Fibroblast of lung (primary cell): Measurements from ENCODE around the gene DERL2. TPM values are rescaled to one million over a fixed set of nuclear protein-coding genes. Genes with fewer than 3 reads are reported as not detected.
A peak's percentile ranks its signal among the peaks of the same experiment; 100 is the strongest.

Experiments used
- DNase-seq, 2 donors: peaks; one replicate each; pipeline versions ENCODE4 v3.0.0 to v3.0.0-alpha.2; 2010; ENCODE audit warnings: low read depth in 2 of 2
- H2AFZ ChIP-seq: 2 replicates; pipeline ENCODE4 v1.5.1; 2012; ENCODE audit warnings: low read length, control low read depth, inconsistent platforms
- H3K27ac ChIP-seq: 2 replicates; pipeline ENCODE4 v1.5.1; 2011; ENCODE audit warnings: low read length, control low read depth; ENCODE audit not compliant: insufficient read depth
- H3K27me3 ChIP-seq: 2 replicates; pipeline ENCODE4 v1.5.1; 2011; ENCODE audit warnings: mild to moderate bottlenecking, low read length; ENCODE audit not compliant: control insufficient read depth, insufficient read depth
- H3K36me3 ChIP-seq: 2 replicates; pipeline ENCODE4 v1.5.1; 2011; ENCODE audit warnings: low read length; ENCODE audit not compliant: control insufficient read depth, insufficient read depth
- H3K4me1 ChIP-seq: 2 replicates; pipeline ENCODE4 v1.5.1; 2011; ENCODE audit warnings: low read length; ENCODE audit not compliant: control insufficient read depth, insufficient read depth; ENCODE audit errors: extremely low read depth
- H3K4me2 ChIP-seq: 2 replicates; pipeline ENCODE4 v1.5.1; 2011; ENCODE audit warnings: low read length, control low read depth; ENCODE audit not compliant: insufficient read depth; ENCODE audit errors: extremely low read depth
- H3K4me3 ChIP-seq, 4 experiments: fragments of 200-600 bp in 1 of 4; sonication (generic) in 1 of 4; replicated peaks in 1 of 4; 2 replicates each; pipeline ENCODE4 v1.5.1; 2011 to 2016; ENCODE audit warnings: low read length in 4 of 4, low read depth in 3 of 4, mild to moderate bottlenecking in 3 of 4, control low read depth in 2 of 4, inconsistent platforms in 1 of 4, mixed read lengths in 1 of 4; ENCODE audit not compliant: insufficient read depth in 1 of 4; ENCODE audit errors: control extremely low read depth in 1 of 4
- H3K79me2 ChIP-seq: 2 replicates; pipeline ENCODE4 v1.5.1; 2012; ENCODE audit warnings: mild to moderate bottlenecking, low read length, inconsistent platforms; ENCODE audit not compliant: control insufficient read depth, insufficient read depth
- H3K9ac ChIP-seq: 2 replicates; pipeline ENCODE4 v1.5.1; 2011; ENCODE audit warnings: mild to moderate bottlenecking, low read length, control low read depth; ENCODE audit not compliant: insufficient read depth
- H3K9me3 ChIP-seq: 2 replicates; pipeline ENCODE4 v1.5.1; 2012; ENCODE audit warnings: low read depth, low read length; ENCODE audit not compliant: control insufficient read depth, insufficient read depth
- H4K20me1 ChIP-seq: 2 replicates; pipeline ENCODE4 v1.5.1; 2011; ENCODE audit warnings: low read length; ENCODE audit not compliant: control insufficient read depth, insufficient read depth; ENCODE audit errors: extremely low read depth
- CTCF ChIP-seq, 2 donors: IDR thresholded peaks in 1 of 2; conservative IDR thresholded peaks in 1 of 2; 1 replicate in 1 of 2; 2 replicates in 1 of 2; pipeline ENCODE4 v1.5.1; 2011 to 2012; ENCODE audit warnings: low read length in 2 of 2, control low read depth in 1 of 2, inconsistent platforms in 1 of 2, low read depth in 1 of 2, mild to moderate bottlenecking in 1 of 2
- EZH2 ChIP-seq: IDR thresholded peaks from 2 replicates; pipeline ENCODE4 v1.5.1; 2012; ENCODE audit warnings: low read length, control low read depth, mild to moderate bottlenecking; ENCODE audit errors: missing control alignments
- polyA plus RNA-seq, 2 donors: library from polyadenylated mRNA; depleted of rRNA in 1 of 2; stranded (reverse) in 1 of 2; unstranded in 1 of 2; fragments of >200 nt; gene quantifications; 2 replicates each; pipeline ENCODE4 v1.2.1, GENCODE V29; 2011 to 2012; ENCODE audit warnings: missing spikeins in 1 of 2
- total RNA-seq: library from RNA; depleted of rRNA; stranded (reverse); fragments of >200 nt; gene quantifications from 2 replicates; pipeline ENCODE4 v1.2.1, GENCODE V29; 2014

DERL2 gene
- total and polyA plus RNA-seq, 2 donors (not counting 1 experiment from before 2014, with no cell fraction given): 30.9 to 87.9 TPM

- no peak for DNase-seq
- no peaks in the 10 kb centered on the region for H4K20me1 ChIP-seq
- H3K4me2 ChIP-seq: no peak overlapping the region
- no peak overlapping the region for H3K9ac ChIP-seq
- no peak for TF ChIP-seq EZH2
- TF ChIP-seq CTCF (conservative IDR thresholded peaks at IDR 0.05 in 1 of 2, IDR thresholded peaks at IDR 0.05 in 1 of 2; ENCODE audit: low read depth in 1 of 2, low read length in 2 of 2): no peak
- peaks cover 35% of the 10 kb centered on the region for H3K79me2 ChIP-seq
- H3K4me1 ChIP-seq: peaks cover 10% of the 10 kb centered on the region
- no peak overlapping the region for H3K4me3 ChIP-seq
- peaks cover 3% of the 10 kb centered on the region for H3K36me3 ChIP-seq
- no peak overlapping the region for H3K27ac ChIP-seq
- H2AFZ ChIP-seq: no peak overlapping the region
- no peaks in the 10 kb centered on the region for H3K9me3 ChIP-seq
- no peaks in the 10 kb centered on the region for H3K27me3 ChIP-seq
Observed at GRCh38 chr17:5488752-5489151, 2.8 kb upstream of the DERL2 start.

GRCh38 chr17:5486206-5487124 lies 487 bp upstream of the DERL2 start, which contains the start of gene MIS12:
Gene MIS12, plus strand, starts transcription at chr17:5486566. Its CDS starts 2,297 bp downstream, at chr17:5488863.
- Histone ChIP-seq H3K27me3 (no peaks in the 10 kb centered on the region), H3K36me3 (peaks cover 9% of the 10 kb centered on the region), H3K4me1 (peaks cover 10% of the 10 kb centered on the region), H3K4me2 (peak within 1 kb of the TSS; percentile 97), H4K20me1 (no peaks in the 10 kb centered on the region), H3K9ac (peak within 1 kb of the TSS; percentile 94), H3K27ac (peak within 1 kb of the TSS; percentile 99), H3K9me3 (no peaks in the 10 kb centered on the region), H2AFZ (peak within 1 kb of the TSS; percentile 93), H3K79me2 (peaks cover 50% of the 10 kb centered on the region), H3K4me3 (peak within 1 kb of the TSS; percentile 81 to 99 (median 97))
- TF ChIP-seq EZH2 (no peak), CTCF (conservative IDR thresholded peaks at IDR 0.05 in 1 of 2, IDR thresholded peaks at IDR 0.05 in 1 of 2; ENCODE audit: low read depth in 1 of 2, low read length in 2 of 2) (no peak)
- DNase-seq: peak; percentile 99 to 100

- Histone ChIP-seq H4K20me1 (no peaks in the 10 kb centered on the region), H3K36me3 (peaks cover 18% of the 10 kb centered on the region), H3K9me3 (no peaks in the 10 kb centered on the region), H3K27me3 (no peaks in the 10 kb centered on the region), H3K79me2 (peaks cover 37% of the 10 kb centered on the region), H3K4me3 (no peak overlapping the region), H2AFZ (no peak overlapping the region), H3K9ac (no peak overlapping the region), H3K4me2 (no peak overlapping the region), H3K27ac (no peak overlapping the region), H3K4me1 (peaks cover 7% of the 10 kb centered on the region)
- no peak for DNase-seq
- TF ChIP-seq EZH2 (no peak), CTCF (conservative IDR thresholded peaks at IDR 0.05 in 1 of 2, IDR thresholded peaks at IDR 0.05 in 1 of 2; ENCODE audit: low read depth in 1 of 2, low read length in 2 of 2) (no peak)
Observed at GRCh38 chr17:5481451-5481850, 4.5 kb downstream of the DERL2 start.
